ENCODE measurements around the gene ZNF195.
"Not testable (repeated sequence)": the region's sequence is repeated elsewhere in the genome, so short reads cannot be mapped to it uniquely, and the experiment has no call there.

GRCh38 chr11:3422380-3423137 is 43.6 kb upstream of the ZNF195 start:
- TF ChIP-seq TAF1 (IDR thresholded peaks at IDR 0.05; ENCODE audit: low read depth) (peak; percentile 59; the same call in 1 of the 2 replicates), USF1 (IDR thresholded peaks at IDR 0.05) (peak; percentile 73), NFIC (IDR thresholded peaks at IDR 0.05) (0 out of 2 replicates have a peak, but pooled peaks have one; percentile 3), YY1 (IDR thresholded peaks at IDR 0.05; ENCODE audit: low read depth) (peak; percentile 76)
- not testable (repeated sequence) for TF ChIP-seq TEAD4 (IDR thresholded peaks at IDR 0.05); RAD21 (IDR thresholded peaks at IDR 0.05; ENCODE audit: low read depth); EP300 (IDR thresholded peaks at IDR 0.05; ENCODE audit: borderline replicate concordance); EGR1 (IDR thresholded peaks at IDR 0.05)

Data from Ishikawa (cell line).